Measurements from ENCODE around the gene ASIC2. TPM values are rescaled to one million over a fixed set of nuclear protein-coding genes. Genes with fewer than 3 reads are reported as not detected.
A peak's percentile ranks its signal among the peaks of the same experiment; 100 is the strongest.

ASIC2 gene
- total RNA-seq, 1 experiment from 2014 or later = 4.1 TPM

DNA sequence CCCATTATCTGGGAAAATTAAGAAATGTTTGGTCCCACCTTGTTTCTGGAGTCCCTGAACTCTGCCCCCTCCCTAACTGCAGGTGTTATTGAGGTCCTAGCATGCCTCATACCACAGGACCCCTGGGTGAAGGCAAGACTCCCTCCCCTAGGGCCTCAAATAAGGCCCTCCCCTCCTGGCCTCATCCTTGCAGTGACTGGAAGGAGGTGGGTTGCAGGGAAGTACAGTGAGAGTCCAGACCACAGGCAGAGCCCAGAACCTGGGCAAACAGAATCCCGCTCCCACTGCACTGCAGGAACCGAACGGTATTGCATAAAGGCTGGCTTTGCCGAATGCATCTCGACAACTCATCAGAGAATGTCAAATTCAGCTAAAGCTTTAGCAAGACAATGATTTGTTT, 126.6 kb downstream of the ASIC2 start:
- Histone ChIP-seq H3K4me1 (ENCODE audit: control insufficient read depth, insufficient read depth, low read length) (peaks cover 14% of the 10 kb centered on the region; the same call in 1 of the 2 replicates), H3K27ac (ENCODE audit: low read length) (no peak overlapping the region), H3K9me3 (ENCODE audit: control insufficient read depth, insufficient read depth, low read depth, low read length) (no peaks in the 10 kb centered on the region), H3K36me3 (ENCODE audit: control insufficient read depth, insufficient read depth, low read length) (no peaks in the 10 kb centered on the region), H3K4me3 (ENCODE audit: low read depth in 2 of 2, low read length in 2 of 2) (no peak overlapping the region), H3K27me3 (ENCODE audit: control insufficient read depth, insufficient read depth, low read length) (no peaks in the 10 kb centered on the region)
- TF ChIP-seq POLR2AphosphoS5 (IDR thresholded peaks at IDR 0.05; ENCODE audit: low read depth, low read length) (no peak), REST (IDR thresholded peaks at IDR 0.05; ENCODE audit: insufficient read depth in 1 of 2, low read depth in 2 of 2, low read length in 1 of 2) (no peak), SIN3A (IDR thresholded peaks at IDR 0.05; ENCODE audit: borderline replicate concordance, insufficient read depth, low read depth, low read length) (no peak), TCF7L2 (IDR thresholded peaks at IDR 0.05; ENCODE audit: low read depth, low read length) (no peak)
- TF ChIP-seq, protein P1, sequence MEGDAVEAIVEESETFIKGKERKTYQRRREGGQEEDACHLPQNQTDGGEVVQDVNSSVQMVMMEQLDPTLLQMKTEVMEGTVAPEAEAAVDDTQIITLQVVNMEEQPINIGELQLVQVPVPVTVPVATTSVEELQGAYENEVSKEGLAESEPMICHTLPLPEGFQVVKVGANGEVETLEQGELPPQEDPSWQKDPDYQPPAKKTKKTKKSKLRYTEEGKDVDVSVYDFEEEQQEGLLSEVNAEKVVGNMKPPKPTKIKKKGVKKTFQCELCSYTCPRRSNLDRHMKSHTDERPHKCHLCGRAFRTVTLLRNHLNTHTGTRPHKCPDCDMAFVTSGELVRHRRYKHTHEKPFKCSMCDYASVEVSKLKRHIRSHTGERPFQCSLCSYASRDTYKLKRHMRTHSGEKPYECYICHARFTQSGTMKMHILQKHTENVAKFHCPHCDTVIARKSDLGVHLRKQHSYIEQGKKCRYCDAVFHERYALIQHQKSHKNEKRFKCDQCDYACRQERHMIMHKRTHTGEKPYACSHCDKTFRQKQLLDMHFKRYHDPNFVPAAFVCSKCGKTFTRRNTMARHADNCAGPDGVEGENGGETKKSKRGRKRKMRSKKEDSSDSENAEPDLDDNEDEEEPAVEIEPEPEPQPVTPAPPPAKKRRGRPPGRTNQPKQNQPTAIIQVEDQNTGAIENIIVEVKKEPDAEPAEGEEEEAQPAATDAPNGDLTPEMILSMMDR (IDR thresholded peaks at IDR 0.05) = no peak
- POLR2A ChIA-PET = no interaction called here
- BruUV-seq (replicated peaks) = no TSS peak
- CTCF ChIA-PET = no interaction called here
- DNase-seq (ENCODE audit: low read depth, low spot score) (no peak), ATAC-seq (no peak)
- in situ Hi-C loops (cut with HindIII; ENCODE audit: low pct_unique_long_range_greater_than_20kb, low sequenced_read_pairs) = no loop called here
- intact Hi-C loops (cut with micrococcal nuclease; ENCODE audit: unreplicated experiment) = no loop called here

DNA sequence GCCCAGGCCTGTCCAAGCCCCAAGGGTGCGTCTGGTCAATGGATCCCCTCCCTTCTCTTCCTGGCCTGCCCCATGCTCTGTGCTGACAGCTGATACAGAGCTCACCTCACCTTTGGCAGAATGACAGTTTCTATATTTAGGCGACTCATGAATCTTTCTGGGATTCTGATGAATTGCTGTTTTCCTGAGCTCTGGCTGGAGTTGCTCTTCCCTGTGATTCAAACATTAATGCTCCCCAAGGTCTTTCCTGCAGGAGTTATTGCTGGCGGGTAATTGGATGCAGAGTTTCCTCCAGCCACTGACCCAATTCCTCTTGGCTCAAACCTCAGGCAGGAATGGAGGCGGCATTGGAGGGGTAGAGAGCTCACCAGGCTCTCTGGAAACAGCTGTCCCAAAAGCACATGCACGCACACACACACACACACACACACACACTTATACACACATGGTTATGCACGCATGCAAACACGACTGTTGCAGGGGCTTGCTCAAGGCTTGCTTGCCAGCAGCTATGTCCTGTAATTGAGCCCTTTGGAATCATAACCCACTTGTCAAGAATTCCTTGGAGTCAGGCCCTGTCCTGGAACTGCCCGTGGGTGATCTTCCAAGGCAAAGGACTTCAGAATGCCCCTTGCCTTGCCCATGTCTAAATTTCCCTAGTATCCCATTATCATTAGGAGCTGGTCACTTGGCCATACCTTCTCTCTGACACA, 128.8 kb downstream of the ASIC2 start:
- DNase-seq (ENCODE audit: low read depth, low spot score) = no peak
- Histone ChIP-seq H3K36me3 (ENCODE audit: control insufficient read depth, insufficient read depth, low read length) (no peaks in the 10 kb centered on the region), H3K4me3 (ENCODE audit: low read depth in 2 of 2, low read length in 2 of 2) (no peak overlapping the region), H3K9me3 (ENCODE audit: control insufficient read depth, insufficient read depth, low read depth, low read length) (no peaks in the 10 kb centered on the region), H3K27ac (ENCODE audit: low read length) (no peak overlapping the region), H3K27me3 (ENCODE audit: control insufficient read depth, insufficient read depth, low read length) (no peaks in the 10 kb centered on the region), H3K4me1 (ENCODE audit: control insufficient read depth, insufficient read depth, low read length) (peaks cover 6% of the 10 kb centered on the region; the same call in 1 of the 2 replicates)
- 0 out of 2 replicates have a peak, but pooled peaks have one; percentile 33 for ATAC-seq
- no peak for TF ChIP-seq SIN3A (IDR thresholded peaks at IDR 0.05; ENCODE audit: borderline replicate concordance, insufficient read depth, low read depth, low read length)
- TF ChIP-seq, protein P1 (IDR thresholded peaks at IDR 0.05) = no peak
- TF ChIP-seq TCF7L2 (IDR thresholded peaks at IDR 0.05; ENCODE audit: low read depth, low read length) = no peak
- no peak for TF ChIP-seq REST (IDR thresholded peaks at IDR 0.05; ENCODE audit: insufficient read depth in 1 of 2, low read depth in 2 of 2, low read length in 1 of 2)
- TF ChIP-seq POLR2AphosphoS5 (IDR thresholded peaks at IDR 0.05; ENCODE audit: low read depth, low read length) = no peak
- intact Hi-C loops (cut with micrococcal nuclease; ENCODE audit: unreplicated experiment) (no loop called here), in situ Hi-C loops (cut with HindIII; ENCODE audit: low pct_unique_long_range_greater_than_20kb, low sequenced_read_pairs) (no loop called here)
- ChIA-PET CTCF (no interaction called here), POLR2A (no interaction called here)
- no TSS peak for BruUV-seq (replicated peaks)

All from Panc1 (cell line).